WTC11 (cell line): ENCODE measurements around the gene FBXO47. TPM values are rescaled to one million over a fixed set of nuclear protein-coding genes. Genes with fewer than 3 reads are reported as not detected.

Experiments used
- ATAC-seq: fragments of 200-7000 bp; cut with Tn5 transposase; 2 replicates; pipeline ENCODE4 v1.10.0; 2021; ENCODE audit warnings: mild to moderate bottlenecking, moderate library complexity
- CTCF ChIA-PET: fragments of 300-600 bp; sonication (Branson Sonifier 250); formaldehyde crosslinking; loops from one replicate; lab custom pipeline; 2021; ENCODE audit warnings: antibody characterized with exemption; lab: Charles Lee
- POLR2A ChIA-PET: fragments of 350-600 bp; sonication (Branson Sonifier 250); formaldehyde crosslinking; loops from one replicate; lab custom pipeline; 2021; ENCODE audit warnings: antibody characterized with exemption; lab: Charles Lee
- DNase-seq: peaks from one replicate; pipeline ENCODE4 v3.0.0; 2021; ENCODE audit warnings: low spot score
- H3K27ac Mint-ChIP-seq: 2 replicates; pipeline ENCODE4 v1.8.0; 2021; ENCODE audit warnings: mixed read lengths
- H3K27me3 Mint-ChIP-seq: 2 replicates; pipeline ENCODE4 v1.8.0; 2021; ENCODE audit warnings: low read depth, mild to moderate bottlenecking, moderate library complexity, mixed read lengths
- H3K36me3 Mint-ChIP-seq: 2 replicates; pipeline ENCODE4 v1.8.0; 2021; ENCODE audit warnings: mixed read lengths
- H3K4me1 Mint-ChIP-seq: 2 replicates; pipeline ENCODE4 v1.8.0; 2022; ENCODE audit warnings: mixed read lengths
- H3K4me3 Mint-ChIP-seq: 2 replicates; pipeline ENCODE4 v1.8.0; 2021; ENCODE audit warnings: mild to moderate bottlenecking, moderate library complexity, mixed read lengths
- H3K9me3 Mint-ChIP-seq: 2 replicates; pipeline ENCODE4 v1.8.0; 2021; ENCODE audit warnings: mixed read lengths
- ATF1 ChIP-seq: sonication (generic); formaldehyde crosslinking; IDR thresholded peaks from 2 replicates; pipeline ENCODE4 v1.8.1; 2023; ENCODE audit warnings: mild to moderate bottlenecking, moderate library complexity, missing genetic modification reagents
- ELF4 ChIP-seq: sonication (generic); formaldehyde crosslinking; IDR thresholded peaks from 2 replicates; pipeline ENCODE4 v1.8.1; 2022; ENCODE audit warnings: low read depth, mild to moderate bottlenecking, moderate library complexity, missing genetic modification reagents
- ESRRA ChIP-seq: sonication (generic); formaldehyde crosslinking; IDR thresholded peaks from 2 replicates; pipeline ENCODE4 v1.8.1; 2022; ENCODE audit warnings: mild to moderate bottlenecking, missing genetic modification reagents, borderline replicate concordance
- ETV6 ChIP-seq: sonication (generic); formaldehyde crosslinking; IDR thresholded peaks from 2 replicates; pipeline ENCODE4 v1.8.1; 2022; ENCODE audit warnings: mild to moderate bottlenecking, missing genetic modification reagents
- FOXJ3 ChIP-seq: sonication (generic); formaldehyde crosslinking; IDR thresholded peaks from 2 replicates; pipeline ENCODE4 v1.9.0; 2021; ENCODE audit warnings: missing genetic modification reagents, mild to moderate bottlenecking, borderline replicate concordance
- JAZF1 ChIP-seq: fragments of 250-450 bp; sonication (Bioruptor Pico); IDR thresholded peaks from 2 replicates; pipeline ENCODE4 v1.9.0; 2021; ENCODE audit warnings: moderate library complexity, mild to moderate bottlenecking, inconsistent platforms
- NFATC4 ChIP-seq: fragments of 250-450 bp; sonication (Bioruptor Pico); IDR thresholded peaks from 2 replicates; pipeline ENCODE4 v1.9.0; 2021; ENCODE audit warnings: mild to moderate bottlenecking
- OVOL2 ChIP-seq: fragments of 250-450 bp; sonication (Bioruptor Pico); IDR thresholded peaks from 2 replicates; pipeline ENCODE4 v1.9.0; 2021; ENCODE audit warnings: mild to moderate bottlenecking, borderline replicate concordance
- SP1 ChIP-seq: sonication (generic); formaldehyde crosslinking; conservative IDR thresholded peaks from 2 replicates; pipeline ENCODE4 v1.8.1; 2022; ENCODE audit warnings: missing genetic modification reagents
- TCF7 ChIP-seq: sonication (generic); formaldehyde crosslinking; IDR thresholded peaks from 2 replicates; pipeline ENCODE4 v1.8.0; 2022; ENCODE audit warnings: mild to moderate bottlenecking, low read depth, missing genetic modification reagents, moderate library complexity
- ZNF138 ChIP-seq: sonication (generic); formaldehyde crosslinking; conservative IDR thresholded peaks from 2 replicates; pipeline ENCODE4 v1.8.1; 2022; ENCODE audit warnings: mild to moderate bottlenecking, moderate library complexity, missing genetic modification reagents
- ZNF423 ChIP-seq: fragments of 250-450 bp; sonication (Bioruptor Pico); IDR thresholded peaks from 2 replicates; pipeline ENCODE4 v2.1.2; 2022; ENCODE audit warnings: mild to moderate bottlenecking, moderate library complexity
- total RNA-seq: library from RNA; stranded (reverse); gene quantifications from 3 replicates; pipeline ENCODE4 v1.2.3, GENCODE V29; 2021
- TF ChIP-seq, protein P1 (sequence below): sonication (generic); formaldehyde crosslinking; IDR thresholded peaks from 2 replicates; pipeline ENCODE4 v1.8.0; 2022; ENCODE audit warnings: mild to moderate bottlenecking, missing genetic modification reagents
- TF ChIP-seq, protein P2 (sequence below): sonication (generic); formaldehyde crosslinking; IDR thresholded peaks from 2 replicates; pipeline ENCODE4 v1.8.1; 2023; ENCODE audit warnings: mild to moderate bottlenecking, missing genetic modification reagents, borderline replicate concordance
- TF ChIP-seq, protein P3 (sequence below): sonication (generic); formaldehyde crosslinking; IDR thresholded peaks from 2 replicates; pipeline ENCODE4 v1.8.1; 2023; ENCODE audit warnings: mild to moderate bottlenecking, missing genetic modification reagents, moderate library complexity
- TF ChIP-seq, protein P4 (sequence below): sonication (generic); formaldehyde crosslinking; IDR thresholded peaks from 2 replicates; pipeline ENCODE4 v1.8.0; 2022; ENCODE audit warnings: mild to moderate bottlenecking, missing genetic modification reagents
- TF ChIP-seq, protein P5 (sequence below): sonication (generic); formaldehyde crosslinking; IDR thresholded peaks from 2 replicates; pipeline ENCODE4 v1.8.1; 2022; ENCODE audit warnings: low read depth, missing genetic modification reagents, borderline replicate concordance
- TF ChIP-seq, protein P6 (sequence below): sonication (generic); formaldehyde crosslinking; IDR thresholded peaks from 2 replicates; pipeline ENCODE4 v1.8.0; 2023; ENCODE audit warnings: mild to moderate bottlenecking, missing genetic modification reagents
- TF ChIP-seq, protein P7 (sequence below): fragments of 250-450 bp; sonication (Bioruptor Pico); IDR thresholded peaks from 2 replicates; pipeline ENCODE4 v1.9.0; 2021; ENCODE audit warnings: mild to moderate bottlenecking, borderline replicate concordance

FBXO47 gene
- total RNA-seq, 1 experiment from 2014 or later, result not detected

DNA sequence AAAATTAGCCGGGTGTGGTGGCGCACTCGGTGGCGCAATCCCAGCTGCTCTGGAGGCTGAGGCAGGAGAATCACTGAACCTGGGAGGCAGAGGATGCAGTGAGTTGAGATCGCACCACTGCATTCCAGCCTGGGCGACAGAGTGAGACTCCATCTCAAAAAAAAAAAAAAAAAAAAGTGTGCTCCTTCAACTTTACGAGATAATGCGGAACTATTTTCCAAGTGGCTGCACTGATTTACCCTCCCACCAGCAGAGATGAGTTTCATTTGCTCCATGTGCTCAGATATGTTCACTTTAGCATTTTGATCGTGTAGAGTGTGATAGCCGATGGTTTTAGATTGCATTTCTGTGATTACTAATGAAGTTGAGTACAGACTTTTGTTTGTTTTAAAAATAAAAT, 61.8 kb downstream of the FBXO47 start:
- ChIA-PET POLR2A (no interaction called here), CTCF (no interaction called here)
- Mint-ChIP-seq H3K4me1 (peaks cover 26% of the 10 kb centered on the region), H3K9me3 (no peaks in the 10 kb centered on the region)
- DNase-seq, result no peak
- no peak for ATAC-seq
- TF ChIP-seq, protein P1, sequence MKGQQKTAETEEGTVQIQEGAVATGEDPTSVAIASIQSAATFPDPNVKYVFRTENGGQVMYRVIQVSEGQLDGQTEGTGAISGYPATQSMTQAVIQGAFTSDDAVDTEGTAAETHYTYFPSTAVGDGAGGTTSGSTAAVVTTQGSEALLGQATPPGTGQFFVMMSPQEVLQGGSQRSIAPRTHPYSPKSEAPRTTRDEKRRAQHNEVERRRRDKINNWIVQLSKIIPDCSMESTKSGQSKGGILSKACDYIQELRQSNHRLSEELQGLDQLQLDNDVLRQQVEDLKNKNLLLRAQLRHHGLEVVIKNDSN (CRISPR knock-in tag), result no peak
- TF ChIP-seq SP1 (CRISPR knock-in tag), result no peak
- TF ChIP-seq, protein P2, sequence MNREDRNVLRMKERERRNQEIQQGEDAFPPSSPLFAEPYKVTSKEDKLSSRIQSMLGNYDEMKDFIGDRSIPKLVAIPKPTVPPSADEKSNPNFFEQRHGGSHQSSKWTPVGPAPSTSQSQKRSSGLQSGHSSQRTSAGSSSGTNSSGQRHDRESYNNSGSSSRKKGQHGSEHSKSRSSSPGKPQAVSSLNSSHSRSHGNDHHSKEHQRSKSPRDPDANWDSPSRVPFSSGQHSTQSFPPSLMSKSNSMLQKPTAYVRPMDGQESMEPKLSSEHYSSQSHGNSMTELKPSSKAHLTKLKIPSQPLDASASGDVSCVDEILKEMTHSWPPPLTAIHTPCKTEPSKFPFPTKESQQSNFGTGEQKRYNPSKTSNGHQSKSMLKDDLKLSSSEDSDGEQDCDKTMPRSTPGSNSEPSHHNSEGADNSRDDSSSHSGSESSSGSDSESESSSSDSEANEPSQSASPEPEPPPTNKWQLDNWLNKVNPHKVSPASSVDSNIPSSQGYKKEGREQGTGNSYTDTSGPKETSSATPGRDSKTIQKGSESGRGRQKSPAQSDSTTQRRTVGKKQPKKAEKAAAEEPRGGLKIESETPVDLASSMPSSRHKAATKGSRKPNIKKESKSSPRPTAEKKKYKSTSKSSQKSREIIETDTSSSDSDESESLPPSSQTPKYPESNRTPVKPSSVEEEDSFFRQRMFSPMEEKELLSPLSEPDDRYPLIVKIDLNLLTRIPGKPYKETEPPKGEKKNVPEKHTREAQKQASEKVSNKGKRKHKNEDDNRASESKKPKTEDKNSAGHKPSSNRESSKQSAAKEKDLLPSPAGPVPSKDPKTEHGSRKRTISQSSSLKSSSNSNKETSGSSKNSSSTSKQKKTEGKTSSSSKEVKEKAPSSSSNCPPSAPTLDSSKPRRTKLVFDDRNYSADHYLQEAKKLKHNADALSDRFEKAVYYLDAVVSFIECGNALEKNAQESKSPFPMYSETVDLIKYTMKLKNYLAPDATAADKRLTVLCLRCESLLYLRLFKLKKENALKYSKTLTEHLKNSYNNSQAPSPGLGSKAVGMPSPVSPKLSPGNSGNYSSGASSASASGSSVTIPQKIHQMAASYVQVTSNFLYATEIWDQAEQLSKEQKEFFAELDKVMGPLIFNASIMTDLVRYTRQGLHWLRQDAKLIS (CRISPR knock-in tag), result no peak
- TF ChIP-seq, protein P3, sequence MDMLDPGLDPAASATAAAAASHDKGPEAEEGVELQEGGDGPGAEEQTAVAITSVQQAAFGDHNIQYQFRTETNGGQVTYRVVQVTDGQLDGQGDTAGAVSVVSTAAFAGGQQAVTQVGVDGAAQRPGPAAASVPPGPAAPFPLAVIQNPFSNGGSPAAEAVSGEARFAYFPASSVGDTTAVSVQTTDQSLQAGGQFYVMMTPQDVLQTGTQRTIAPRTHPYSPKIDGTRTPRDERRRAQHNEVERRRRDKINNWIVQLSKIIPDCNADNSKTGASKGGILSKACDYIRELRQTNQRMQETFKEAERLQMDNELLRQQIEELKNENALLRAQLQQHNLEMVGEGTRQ (CRISPR knock-in tag), result no peak
- no peak for TF ChIP-seq ELF4
- no peak for TF ChIP-seq OVOL2 (CRISPR knock-in tag)
- TF ChIP-seq, protein P4, sequence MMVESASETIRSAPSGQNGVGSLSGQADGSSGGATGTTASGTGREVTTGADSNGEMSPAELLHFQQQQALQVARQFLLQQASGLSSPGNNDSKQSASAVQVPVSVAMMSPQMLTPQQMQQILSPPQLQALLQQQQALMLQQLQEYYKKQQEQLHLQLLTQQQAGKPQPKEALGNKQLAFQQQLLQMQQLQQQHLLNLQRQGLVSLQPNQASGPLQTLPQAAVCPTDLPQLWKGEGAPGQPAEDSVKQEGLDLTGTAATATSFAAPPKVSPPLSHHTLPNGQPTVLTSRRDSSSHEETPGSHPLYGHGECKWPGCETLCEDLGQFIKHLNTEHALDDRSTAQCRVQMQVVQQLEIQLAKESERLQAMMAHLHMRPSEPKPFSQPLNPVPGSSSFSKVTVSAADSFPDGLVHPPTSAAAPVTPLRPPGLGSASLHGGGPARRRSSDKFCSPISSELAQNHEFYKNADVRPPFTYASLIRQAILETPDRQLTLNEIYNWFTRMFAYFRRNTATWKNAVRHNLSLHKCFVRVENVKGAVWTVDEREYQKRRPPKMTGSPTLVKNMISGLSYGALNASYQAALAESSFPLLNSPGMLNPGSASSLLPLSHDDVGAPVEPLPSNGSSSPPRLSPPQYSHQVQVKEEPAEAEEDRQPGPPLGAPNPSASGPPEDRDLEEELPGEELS, result no peak
- TF ChIP-seq, protein P5, sequence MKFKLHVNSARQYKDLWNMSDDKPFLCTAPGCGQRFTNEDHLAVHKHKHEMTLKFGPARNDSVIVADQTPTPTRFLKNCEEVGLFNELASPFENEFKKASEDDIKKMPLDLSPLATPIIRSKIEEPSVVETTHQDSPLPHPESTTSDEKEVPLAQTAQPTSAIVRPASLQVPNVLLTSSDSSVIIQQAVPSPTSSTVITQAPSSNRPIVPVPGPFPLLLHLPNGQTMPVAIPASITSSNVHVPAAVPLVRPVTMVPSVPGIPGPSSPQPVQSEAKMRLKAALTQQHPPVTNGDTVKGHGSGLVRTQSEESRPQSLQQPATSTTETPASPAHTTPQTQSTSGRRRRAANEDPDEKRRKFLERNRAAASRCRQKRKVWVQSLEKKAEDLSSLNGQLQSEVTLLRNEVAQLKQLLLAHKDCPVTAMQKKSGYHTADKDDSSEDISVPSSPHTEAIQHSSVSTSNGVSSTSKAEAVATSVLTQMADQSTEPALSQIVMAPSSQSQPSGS (CRISPR knock-in tag), result no peak
- no peak for TF ChIP-seq TCF7 (CRISPR knock-in tag)
- no peak for TF ChIP-seq ZNF423 (CRISPR knock-in tag)
- TF ChIP-seq, all 79 proteins: peak for 0
- no peak overlapping the region for H3K27ac Mint-ChIP-seq
- H3K36me3 Mint-ChIP-seq, result peaks cover 21% of the 10 kb centered on the region
- no peaks in the 10 kb centered on the region for H3K27me3 Mint-ChIP-seq
- H3K4me3 Mint-ChIP-seq, result no peak overlapping the region

DNA sequence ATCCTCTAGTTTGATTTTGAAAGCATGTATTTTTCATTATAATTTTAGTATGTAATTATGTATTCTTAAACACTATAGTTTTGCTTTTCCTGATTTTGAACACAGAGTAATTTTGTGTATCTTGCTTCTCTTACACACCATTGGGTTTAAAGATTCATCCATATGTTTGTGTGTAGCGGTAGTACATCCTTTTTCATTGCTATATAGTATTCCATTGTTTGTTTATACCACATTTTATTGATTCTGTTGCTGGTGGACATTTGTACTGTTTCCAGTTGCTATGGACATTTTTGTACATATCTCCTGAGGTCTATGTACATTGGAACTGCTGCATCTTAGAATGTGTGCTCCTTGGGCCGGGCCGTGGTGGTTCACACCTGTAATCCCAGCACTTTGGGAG, 62.3 kb downstream of the FBXO47 start:
- ATAC-seq (no peak), DNase-seq (no peak)
- peaks cover 21% of the 10 kb centered on the region for H3K36me3 Mint-ChIP-seq
- POLR2A ChIA-PET, result no interaction called here
- H3K9me3 Mint-ChIP-seq, result no peaks in the 10 kb centered on the region
- H3K27ac Mint-ChIP-seq, result no peak overlapping the region
- CTCF ChIA-PET, result interaction anchor here (0.8 kb wide), 1 partner anchor 25 kb away, joined by 3 read pairs; no protein-coding TSS in a partner anchor
- no peak overlapping the region for H3K4me3 Mint-ChIP-seq
- H3K27me3 Mint-ChIP-seq, result no peaks in the 10 kb centered on the region
- peaks cover 26% of the 10 kb centered on the region for H3K4me1 Mint-ChIP-seq
- TF ChIP-seq JAZF1 (CRISPR knock-in tag), result no peak
- TF ChIP-seq, protein P6, sequence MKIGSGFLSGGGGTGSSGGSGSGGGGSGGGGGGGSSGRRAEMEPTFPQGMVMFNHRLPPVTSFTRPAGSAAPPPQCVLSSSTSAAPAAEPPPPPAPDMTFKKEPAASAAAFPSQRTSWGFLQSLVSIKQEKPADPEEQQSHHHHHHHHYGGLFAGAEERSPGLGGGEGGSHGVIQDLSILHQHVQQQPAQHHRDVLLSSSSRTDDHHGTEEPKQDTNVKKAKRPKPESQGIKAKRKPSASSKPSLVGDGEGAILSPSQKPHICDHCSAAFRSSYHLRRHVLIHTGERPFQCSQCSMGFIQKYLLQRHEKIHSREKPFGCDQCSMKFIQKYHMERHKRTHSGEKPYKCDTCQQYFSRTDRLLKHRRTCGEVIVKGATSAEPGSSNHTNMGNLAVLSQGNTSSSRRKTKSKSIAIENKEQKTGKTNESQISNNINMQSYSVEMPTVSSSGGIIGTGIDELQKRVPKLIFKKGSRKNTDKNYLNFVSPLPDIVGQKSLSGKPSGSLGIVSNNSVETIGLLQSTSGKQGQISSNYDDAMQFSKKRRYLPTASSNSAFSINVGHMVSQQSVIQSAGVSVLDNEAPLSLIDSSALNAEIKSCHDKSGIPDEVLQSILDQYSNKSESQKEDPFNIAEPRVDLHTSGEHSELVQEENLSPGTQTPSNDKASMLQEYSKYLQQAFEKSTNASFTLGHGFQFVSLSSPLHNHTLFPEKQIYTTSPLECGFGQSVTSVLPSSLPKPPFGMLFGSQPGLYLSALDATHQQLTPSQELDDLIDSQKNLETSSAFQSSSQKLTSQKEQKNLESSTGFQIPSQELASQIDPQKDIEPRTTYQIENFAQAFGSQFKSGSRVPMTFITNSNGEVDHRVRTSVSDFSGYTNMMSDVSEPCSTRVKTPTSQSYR (CRISPR knock-in tag), result no peak
- no peak for TF ChIP-seq ZNF138 (CRISPR knock-in tag)
- TF ChIP-seq ATF1 (CRISPR knock-in tag), result no peak
- TF ChIP-seq FOXJ3, result no peak
- no peak for TF ChIP-seq ETV6 (CRISPR knock-in tag)
- no peak for TF ChIP-seq SP1 (CRISPR knock-in tag)
- TF ChIP-seq, protein P7, sequence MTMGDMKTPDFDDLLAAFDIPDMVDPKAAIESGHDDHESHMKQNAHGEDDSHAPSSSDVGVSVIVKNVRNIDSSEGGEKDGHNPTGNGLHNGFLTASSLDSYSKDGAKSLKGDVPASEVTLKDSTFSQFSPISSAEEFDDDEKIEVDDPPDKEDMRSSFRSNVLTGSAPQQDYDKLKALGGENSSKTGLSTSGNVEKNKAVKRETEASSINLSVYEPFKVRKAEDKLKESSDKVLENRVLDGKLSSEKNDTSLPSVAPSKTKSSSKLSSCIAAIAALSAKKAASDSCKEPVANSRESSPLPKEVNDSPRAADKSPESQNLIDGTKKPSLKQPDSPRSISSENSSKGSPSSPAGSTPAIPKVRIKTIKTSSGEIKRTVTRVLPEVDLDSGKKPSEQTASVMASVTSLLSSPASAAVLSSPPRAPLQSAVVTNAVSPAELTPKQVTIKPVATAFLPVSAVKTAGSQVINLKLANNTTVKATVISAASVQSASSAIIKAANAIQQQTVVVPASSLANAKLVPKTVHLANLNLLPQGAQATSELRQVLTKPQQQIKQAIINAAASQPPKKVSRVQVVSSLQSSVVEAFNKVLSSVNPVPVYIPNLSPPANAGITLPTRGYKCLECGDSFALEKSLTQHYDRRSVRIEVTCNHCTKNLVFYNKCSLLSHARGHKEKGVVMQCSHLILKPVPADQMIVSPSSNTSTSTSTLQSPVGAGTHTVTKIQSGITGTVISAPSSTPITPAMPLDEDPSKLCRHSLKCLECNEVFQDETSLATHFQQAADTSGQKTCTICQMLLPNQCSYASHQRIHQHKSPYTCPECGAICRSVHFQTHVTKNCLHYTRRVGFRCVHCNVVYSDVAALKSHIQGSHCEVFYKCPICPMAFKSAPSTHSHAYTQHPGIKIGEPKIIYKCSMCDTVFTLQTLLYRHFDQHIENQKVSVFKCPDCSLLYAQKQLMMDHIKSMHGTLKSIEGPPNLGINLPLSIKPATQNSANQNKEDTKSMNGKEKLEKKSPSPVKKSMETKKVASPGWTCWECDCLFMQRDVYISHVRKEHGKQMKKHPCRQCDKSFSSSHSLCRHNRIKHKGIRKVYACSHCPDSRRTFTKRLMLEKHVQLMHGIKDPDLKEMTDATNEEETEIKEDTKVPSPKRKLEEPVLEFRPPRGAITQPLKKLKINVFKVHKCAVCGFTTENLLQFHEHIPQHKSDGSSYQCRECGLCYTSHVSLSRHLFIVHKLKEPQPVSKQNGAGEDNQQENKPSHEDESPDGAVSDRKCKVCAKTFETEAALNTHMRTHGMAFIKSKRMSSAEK (CRISPR knock-in tag), result no peak
- TF ChIP-seq ESRRA (CRISPR knock-in tag), result no peak
- no peak for TF ChIP-seq NFATC4 (CRISPR knock-in tag)
